SHP77 treated with DMSO at 0.1 percent for 48 hours (cell line): ENCODE measurements around the gene UBE4A.
"Not testable (repeated sequence)": the region's sequence is repeated elsewhere in the genome, so short reads cannot be mapped to it uniquely, and the experiment has no call there.

ENCODE experiments used
- DNase-seq: peaks from one replicate; lab custom pipeline; 2025; lab: John Stamatoyannopoulos, UW

The UBE4A gene

GRCh38 chr11:118401880-118402590 lies 42.6 kb downstream of the UBE4A start:
- no peak for DNase-seq

GRCh38 chr11:118402594-118402993 lies 43.2 kb downstream of the UBE4A start:
- DNase-seq, result not testable (repeated sequence)

GRCh38 chr11:118406599-118407166 lies 47.3 kb downstream of the UBE4A start:
- no peak for DNase-seq

- DNase-seq, result no peak
These were observed 50.8 kb downstream of the UBE4A start for GRCh38 chr11:118410055-118410745.

DNA sequence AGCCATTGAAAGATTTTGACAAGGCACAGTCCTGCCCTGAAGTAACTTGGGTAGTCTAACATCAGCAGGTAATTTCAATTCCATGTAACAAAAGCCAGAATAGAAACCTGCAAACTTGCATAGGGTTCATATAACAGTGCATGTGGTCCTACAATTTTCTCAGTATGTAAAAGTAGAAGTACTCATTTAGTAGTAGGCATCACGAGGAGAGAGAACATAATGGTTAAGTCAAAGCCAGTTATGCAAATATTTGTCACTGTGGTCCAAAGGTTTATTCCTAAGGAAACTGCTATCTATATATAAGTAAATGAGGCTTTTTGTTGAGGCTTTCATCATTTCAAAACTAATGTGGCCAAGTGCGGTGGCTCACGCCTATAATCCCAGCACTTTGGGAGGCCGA lies 52.1 kb downstream of the UBE4A start:
- DNase-seq, result no peak

DNA sequence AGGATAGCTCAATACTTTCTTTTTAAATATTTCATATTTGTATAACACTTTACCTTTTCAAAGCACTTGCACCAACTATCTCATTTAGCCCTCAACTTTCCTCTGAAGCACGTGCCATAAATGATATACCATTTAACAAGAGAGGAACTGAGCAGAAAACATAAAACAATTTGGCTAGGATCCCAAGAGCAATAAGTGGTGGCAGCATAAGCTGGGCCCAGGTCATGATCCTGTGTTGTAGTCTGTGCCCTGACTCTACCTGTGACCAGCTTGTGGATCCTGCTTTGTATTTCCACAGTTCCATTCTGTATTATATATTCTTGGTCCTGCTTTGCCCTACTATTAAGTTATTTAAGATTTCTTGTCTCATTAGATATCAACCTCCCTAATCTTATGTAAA lies 53.5 kb downstream of the UBE4A start:
- DNase-seq, result no peak

DNA sequence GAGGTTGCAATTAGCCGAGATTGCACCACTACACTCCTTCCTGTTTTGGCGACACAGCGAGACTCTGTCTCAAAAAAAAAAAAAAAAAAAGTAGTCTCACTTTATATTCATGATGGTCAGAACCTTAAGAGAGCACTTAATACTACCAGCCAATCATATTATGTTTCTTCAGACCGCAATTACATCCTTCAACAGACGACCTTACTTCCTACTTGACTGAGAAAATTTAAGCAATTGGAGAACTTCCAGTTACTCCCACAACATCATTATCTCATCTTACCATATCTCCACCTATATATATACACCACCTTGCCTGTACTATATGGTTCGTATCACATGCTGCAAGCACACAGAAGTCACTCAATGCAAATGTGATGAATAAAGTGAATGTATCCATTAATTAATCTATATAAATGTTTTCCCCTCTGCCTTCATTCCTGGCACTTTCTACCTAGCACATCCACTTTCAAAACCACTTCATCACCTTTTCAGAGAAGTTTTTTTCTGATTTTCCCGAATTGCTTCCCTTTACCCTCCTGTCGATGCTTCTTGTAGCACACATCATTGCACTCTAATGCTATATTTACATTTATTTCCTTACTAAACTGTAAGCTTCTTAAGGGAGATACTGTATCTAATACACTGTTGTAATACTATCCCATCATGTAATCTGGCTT lies 55.8 kb downstream of the UBE4A start:
- no peak for DNase-seq

DNA sequence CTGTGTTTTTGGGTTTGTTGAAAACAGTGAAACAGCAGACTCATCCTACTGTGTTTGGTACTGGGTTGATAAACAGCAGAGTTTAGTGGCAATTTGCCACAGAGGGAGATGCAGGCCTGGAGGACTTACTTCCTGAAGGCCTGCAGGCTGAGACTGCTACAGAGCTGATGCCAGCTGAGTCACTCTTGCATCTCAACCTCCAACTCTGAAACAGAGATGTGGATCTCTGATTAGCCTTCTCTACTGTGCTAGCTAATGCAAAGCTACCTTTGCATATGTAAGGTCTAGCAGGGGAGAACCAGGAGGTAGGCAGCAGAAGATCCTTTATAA lies 56.3 kb downstream of the UBE4A start:
- DNase-seq, result no peak

GRCh38 chr11:118416900-118417299 lies 57.5 kb downstream of the UBE4A start:
- DNase-seq, result not testable (repeated sequence)

DNA sequence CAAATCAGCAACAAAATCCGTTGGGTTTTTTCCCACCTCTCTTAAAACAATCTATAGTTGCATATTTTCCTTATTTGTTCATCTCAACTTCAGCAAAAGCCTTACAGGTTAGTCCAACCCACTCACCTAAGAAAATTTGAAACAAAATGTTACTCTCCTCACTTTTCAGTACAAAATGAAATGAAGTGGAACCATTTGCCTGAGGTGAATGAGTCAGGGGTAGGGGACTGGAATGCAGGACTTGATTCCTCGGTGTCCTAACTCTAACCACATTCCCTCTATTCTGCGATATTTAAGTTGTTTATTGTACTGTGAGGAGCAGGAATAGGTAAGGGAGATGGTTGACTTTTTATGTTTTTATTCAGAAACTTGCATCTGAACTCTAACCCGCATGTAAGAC lies 58.4 kb downstream of the UBE4A start:
- DNase-seq, result no peak

DNA sequence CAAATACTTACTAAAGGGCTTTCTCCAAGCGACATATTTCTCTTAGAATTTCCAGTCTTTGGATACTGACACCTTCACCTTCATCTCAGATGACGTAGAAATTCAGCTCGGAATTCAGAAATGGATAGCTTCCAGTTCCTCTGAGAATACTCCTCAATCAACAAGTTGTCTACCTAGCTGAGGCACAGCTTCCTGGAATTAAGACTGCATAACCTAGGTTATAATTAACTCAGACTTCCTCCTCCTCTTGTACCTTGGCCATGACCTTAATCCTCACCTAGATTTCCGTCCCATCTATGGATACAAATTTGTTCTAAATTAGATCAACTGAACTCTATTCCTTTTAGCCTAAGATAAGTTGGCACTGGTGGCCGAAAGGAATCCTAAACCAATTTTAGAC lies 59.4 kb downstream of the UBE4A start:
- no peak for DNase-seq

DNA sequence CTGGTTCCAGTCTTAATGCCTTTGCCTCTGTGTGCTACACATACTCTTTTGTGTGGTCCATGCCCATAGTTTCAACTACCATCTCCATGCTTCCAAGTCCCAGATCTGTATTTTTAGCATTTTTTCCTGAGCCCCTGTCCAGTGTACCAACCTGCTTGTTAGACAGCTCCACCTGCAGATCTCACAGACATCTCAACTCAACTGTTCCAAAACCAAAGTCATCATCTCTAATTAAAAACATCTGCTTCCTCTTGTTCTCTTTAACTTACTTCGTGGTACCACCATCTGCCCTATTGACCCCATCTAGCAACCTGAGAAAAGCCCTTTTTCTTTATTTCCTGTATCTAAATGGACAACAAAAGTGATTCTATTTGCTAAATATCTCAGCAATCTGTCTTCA lies 68.3 kb downstream of the UBE4A start:
- no peak for DNase-seq

DNA sequence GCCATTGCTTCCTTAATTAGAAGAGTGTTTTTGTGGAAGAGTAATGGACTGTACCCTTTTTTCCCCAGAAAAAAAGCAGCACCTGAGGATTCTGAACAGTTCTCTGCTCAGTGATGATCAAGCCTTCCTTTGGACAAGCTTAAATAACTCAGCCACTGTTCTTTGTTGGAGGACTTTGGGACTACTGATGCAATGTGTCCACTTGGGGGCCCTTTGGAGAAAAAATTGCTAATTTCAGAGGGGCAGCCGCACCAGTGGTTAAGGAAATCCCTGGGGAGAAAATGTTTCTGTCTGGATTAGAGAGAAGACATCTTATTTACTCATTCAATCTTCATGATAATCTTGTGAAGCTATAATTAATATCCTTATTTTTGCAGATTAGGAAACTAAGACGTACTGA lies 71.6 kb downstream of the UBE4A start:
- no peak for DNase-seq

DNA sequence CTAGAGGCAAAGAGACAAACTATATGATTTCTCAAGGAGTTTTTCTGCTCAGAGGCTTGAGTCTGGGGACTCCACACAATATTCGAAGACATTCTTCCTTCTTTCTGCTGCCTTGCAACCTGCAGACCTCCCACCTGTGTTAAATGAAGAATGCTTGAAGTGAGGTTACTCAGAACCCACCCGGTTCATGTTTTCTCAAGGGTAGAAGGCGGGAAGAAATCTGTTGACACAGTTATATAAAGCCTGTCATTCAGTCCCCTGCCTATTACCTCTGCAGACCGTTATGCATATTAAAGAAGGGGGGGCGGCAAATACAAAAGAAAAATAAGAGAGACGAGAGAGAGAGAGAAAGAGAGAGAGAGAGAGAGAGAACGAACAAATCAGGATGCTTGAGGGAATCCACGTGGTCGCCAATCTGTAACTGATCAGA lies 74.7 kb downstream of the UBE4A start:
- peak; percentile 59 for DNase-seq

DNA sequence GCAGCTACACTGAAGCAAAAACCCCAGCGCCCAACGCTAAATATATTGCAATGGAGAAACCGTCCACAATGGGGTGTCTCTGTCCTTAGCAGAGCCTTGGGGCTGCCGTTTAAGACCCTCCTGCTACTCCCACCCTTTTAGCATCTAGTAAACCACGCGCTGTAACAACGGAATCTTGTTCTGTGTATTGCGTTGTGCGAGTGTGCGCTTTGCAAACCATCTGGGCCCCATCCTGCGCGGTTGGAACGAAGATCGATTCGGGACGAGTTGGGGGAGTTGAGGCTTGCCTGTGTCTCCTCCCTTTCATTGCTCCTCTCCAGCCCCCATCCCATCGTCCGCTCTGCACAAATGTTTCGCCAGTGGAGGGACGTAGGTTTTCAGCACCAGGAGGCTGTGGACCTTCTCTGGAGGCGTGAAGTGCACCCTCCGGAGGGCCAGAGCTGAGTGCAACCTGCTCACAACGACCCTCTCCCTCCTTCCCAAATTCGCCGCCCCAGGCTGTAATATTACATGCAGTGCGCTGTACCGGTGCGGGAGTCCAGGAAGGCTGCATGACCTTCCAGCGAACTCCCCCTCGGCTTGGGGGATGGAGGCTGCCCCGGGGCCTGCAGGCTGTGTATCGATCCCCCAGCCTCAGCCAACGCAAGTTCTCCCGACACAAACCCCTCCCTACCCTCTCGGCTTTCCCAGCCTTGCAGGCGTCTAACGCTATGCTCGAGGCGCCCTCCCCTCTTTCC lies 75.3 kb downstream of the UBE4A start:
- no peak for DNase-seq

DNA sequence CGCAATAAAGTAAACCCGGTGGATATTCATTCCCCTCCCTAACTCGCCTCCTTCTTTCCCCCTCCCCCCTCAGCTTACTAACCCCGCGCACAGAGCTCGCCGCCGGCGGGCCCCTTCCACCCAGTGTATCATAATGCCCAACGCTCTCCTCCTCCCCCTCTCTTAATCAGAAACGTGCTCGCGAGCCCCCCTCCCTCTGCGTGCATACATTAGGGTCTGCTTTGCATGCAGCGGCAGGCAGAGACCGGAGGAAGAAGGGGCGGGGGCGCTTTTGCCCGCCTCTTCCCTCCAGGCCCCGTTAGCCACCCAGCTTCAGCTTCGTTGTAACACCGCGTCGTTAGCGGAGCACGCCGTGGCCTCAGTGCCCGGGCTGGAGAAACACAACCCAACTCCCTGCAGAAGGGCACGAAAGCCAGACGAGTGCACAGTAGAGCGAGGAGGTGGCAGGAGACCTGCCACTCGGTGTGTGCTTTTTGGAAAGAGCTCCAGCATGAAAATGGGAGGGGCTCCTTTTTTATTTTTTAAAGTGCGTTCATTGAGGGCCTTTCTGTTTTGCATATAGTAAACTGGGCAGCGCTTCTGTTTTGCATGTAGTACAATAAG lies 76.0 kb downstream of the UBE4A start:
- DNase-seq, result peak; percentile 83

DNA sequence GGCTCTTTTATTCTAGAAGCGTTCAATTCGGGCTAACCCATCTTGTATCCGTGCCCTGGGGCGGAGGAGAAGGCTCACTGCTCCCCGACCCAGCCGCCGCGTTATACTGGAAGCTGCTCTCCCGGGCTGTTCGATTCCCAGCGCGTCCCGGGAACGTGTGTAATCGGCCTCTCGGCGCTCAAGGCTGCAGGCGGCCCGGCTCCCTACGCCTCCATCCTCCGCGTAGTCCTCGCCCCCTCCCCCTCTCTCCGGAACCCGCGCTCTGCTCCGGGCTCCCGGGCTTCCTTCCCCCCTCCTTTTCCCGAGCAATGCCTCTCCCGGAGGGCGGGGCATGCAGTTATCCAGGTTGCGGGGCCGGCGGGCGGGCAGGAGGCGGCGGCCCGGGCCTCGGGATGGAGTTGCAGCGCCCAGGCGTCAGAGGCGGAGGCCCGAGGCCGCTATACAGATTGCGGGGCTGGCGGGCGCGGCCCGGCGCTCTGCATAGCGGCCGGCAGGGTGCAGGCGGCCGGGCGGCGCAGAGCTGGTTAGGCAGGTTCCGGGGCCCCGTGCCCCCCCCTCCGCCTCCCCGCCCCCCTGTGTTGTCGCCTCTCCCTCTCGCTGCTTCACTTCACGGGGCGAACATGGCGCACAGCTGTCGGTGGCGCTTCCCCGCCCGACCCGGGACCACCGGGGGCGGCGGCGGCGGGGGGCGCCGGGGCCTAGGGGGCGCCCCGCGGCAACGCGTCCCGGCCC lies 76.7 kb downstream of the UBE4A start, which contains the start of gene KMT2A:
Gene KMT2A (plus strand): TSS at position 600 of the 732 bp plus-strand sequence. CDS start 21 bp downstream, at position 621.
- peak; percentile 93 for DNase-seq

- DNase-seq, result no peak
These were observed 77.3 kb downstream of the UBE4A start for GRCh38 chr11:118436639-118437207.

DNA sequence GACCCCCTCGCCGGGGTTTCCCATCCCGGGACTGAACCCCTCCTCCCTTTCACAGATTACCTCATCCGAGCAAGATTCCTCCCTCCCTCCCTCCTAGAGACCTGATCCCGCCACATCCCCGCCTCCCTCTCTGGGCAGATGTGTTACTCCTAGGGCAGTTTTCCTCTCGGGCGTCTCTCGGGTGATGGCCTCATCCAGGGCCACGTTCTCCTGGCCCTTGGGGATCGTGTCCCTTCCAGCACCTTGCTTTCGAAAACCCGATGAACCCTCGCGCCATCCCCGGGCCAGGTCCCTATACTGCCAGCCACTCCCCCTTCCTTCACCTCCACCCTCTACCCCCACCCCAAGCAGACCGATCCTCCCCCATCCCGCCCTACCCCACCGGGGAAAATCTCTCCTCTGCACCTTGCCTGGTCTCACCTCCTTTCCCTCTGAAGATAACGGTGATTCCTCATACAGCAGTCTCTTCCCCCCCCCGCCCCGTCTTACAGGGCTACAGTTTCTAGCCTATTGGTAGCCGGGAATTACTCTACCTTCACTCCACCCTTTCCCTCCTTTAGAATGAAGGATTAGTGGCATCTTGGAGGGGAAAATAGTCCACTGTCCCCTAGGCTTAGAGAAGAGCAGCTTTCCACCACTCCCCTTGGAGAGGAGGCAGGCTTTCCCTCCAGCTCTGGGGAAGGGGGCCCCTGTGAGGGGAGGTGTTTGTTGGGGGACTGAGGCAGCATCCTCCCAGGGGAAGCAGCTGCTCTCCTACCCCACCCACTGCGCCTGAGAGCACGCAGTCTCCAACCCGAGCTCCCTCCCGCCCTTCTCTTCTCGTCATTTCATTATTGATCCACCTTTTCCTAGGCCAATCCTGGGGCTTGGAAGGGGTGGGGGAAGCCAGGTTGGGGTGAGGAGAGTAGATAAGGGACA lies 78.1 kb downstream of the UBE4A start:
- peak; percentile 7 for DNase-seq
